ENCODE results near the gene KLC1.

- TF ChIP-seq POLR2AphosphoS5 (IDR thresholded peaks at IDR 0.05): no peak
- TF ChIP-seq CTCF (IDR thresholded peaks at IDR 0.05): no peak
- no peak for TF ChIP-seq POLR2A (IDR thresholded peaks at IDR 0.05)
Measured at GRCh38 chr14:103726474-103726873, 97.5 kb downstream of the KLC1 start.
